HepG2 (cell line): Measurements from ENCODE around the gene P3H4. TPM values are rescaled to one million over a fixed set of nuclear protein-coding genes. Genes with fewer than 3 reads are reported as not detected.

Source experiments
- BCL3 ChIP-seq: sonication (generic); formaldehyde crosslinking; IDR thresholded peaks from 2 replicates; pipeline ENCODE4 v1.5.1; 2020; ENCODE audit warnings: mild to moderate bottlenecking, missing genetic modification reagents, moderate library complexity
- CREBL2 ChIP-seq: sonication (generic); formaldehyde crosslinking; IDR thresholded peaks from 2 replicates; pipeline ENCODE4 v1.8.1; 2023; ENCODE audit warnings: missing genetic modification reagents, mild to moderate bottlenecking, borderline replicate concordance
- HOXA9 ChIP-seq: sonication (generic); formaldehyde crosslinking; IDR thresholded peaks from 2 replicates; pipeline ENCODE4 v1.8.1; 2022; ENCODE audit warnings: missing genetic modification reagents, mild to moderate bottlenecking, moderate library complexity, borderline replicate concordance
- PLRG1 ChIP-seq: fragments of 450-650 bp; conservative IDR thresholded peaks from 2 replicates; pipeline ENCODE4 v1.6.1; 2016
- ZNF441 ChIP-seq: sonication (generic); formaldehyde crosslinking; IDR thresholded peaks from 2 replicates; pipeline ENCODE4 v1.7.0; 2021; ENCODE audit warnings: missing genetic modification reagents, borderline replicate concordance
- ZNF563 ChIP-seq: sonication (generic); formaldehyde crosslinking; IDR thresholded peaks from 2 replicates; pipeline ENCODE4 v1.8.0; 2022; ENCODE audit warnings: mild to moderate bottlenecking, moderate library complexity, missing genetic modification reagents
- ZNF609 ChIP-seq: sonication (generic); formaldehyde crosslinking; IDR thresholded peaks from 2 replicates; pipeline ENCODE4 v1.4.0; 2020; ENCODE audit warnings: mild to moderate bottlenecking, missing genetic modification reagents, borderline replicate concordance
- polyA plus RNA-seq, 8 experiments: library from polyadenylated mRNA; depleted of rRNA in 3 of 8; stranded (reverse) in 7 of 8; unstranded in 1 of 8; fragments of >200 nt; fragmentation: Illumina TruSeq in 4 of 8; extraction: Trizol in 4 of 8; gene quantifications; 2 replicates each; pipeline versions ENCODE4 v1.2.1 to v1.2.3, GENCODE V29; 2011 to 2016; ENCODE audit warnings: low read depth in 4 of 8, missing spikeins in 1 of 8, mixed read lengths in 1 of 8; ENCODE audit not compliant: insufficient read depth in 1 of 8
- total RNA-seq, 5 experiments: library from RNA; depleted of rRNA; stranded (reverse); fragments of >200 nt; fragmentation: Illumina TruSeq; extraction: Trizol; gene quantifications; 2 replicates each; pipeline ENCODE4 v1.2.3, GENCODE V29; 2016; ENCODE audit warnings: low read depth in 1 of 5
- TF ChIP-seq, protein P1 (sequence below): sonication (generic); formaldehyde crosslinking; IDR thresholded peaks from 2 replicates; pipeline ENCODE4 v1.4.0; 2020; ENCODE audit warnings: mild to moderate bottlenecking, missing genetic modification reagents
- TF ChIP-seq, protein P2 (sequence below): sonication (generic); formaldehyde crosslinking; IDR thresholded peaks from 2 replicates; pipeline ENCODE4 v1.5.1; 2020; ENCODE audit warnings: mild to moderate bottlenecking, missing genetic modification reagents, moderate library complexity
- TF ChIP-seq, protein P3 (sequence below): sonication (generic); formaldehyde crosslinking; IDR thresholded peaks from 2 replicates; pipeline ENCODE4 v1.4.0; 2020; ENCODE audit warnings: missing genetic modification reagents

Gene P3H4
- total and polyA plus RNA-seq, 2 of the 13 experiments (the other 11 are each of a cell fraction or from before 2014, with no cell fraction given): 37.1 to 50.6 TPM

DNA sequence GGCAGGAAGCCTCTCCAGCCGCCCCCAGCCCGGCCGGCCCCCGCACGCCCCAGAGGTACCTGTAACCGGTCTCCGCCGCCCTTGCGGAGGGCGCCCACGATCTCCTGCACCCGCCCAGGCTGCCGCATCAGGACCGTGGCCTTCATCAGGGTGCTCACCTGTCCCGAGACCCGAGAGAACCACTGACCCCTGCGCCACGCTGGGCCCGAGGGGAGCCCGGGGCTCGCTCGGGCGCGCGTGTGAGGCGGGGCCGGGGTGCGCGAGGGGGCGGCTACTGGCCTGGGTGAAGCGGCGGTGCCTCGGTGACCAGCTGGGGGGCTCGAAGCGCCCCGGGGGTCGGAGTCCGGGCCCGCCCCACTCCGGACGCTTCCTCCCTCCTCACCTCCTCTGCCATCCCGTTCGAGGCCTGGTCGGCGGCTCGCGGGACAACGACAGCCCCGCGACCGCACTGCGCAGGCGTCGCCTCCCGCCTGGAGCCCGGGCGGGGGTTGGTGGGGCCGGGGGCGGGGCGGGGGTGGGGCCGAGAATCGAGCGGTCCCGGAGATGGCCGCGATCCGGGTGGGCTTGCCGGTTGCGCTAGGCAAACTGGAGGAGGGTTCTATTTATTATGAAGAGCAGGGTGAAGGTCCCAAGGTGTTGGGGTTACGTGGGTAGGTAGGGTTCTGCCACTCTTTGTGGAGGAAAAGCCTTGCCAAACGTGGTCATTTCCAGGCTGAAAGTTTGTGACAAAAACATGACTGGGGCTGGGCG, 24.2 kb upstream of the P3H4 start, which contains the start of gene NT5C3B (continued):
- 0 out of 2 replicates have a peak, but pooled peaks have one; percentile 9 for TF ChIP-seq ZNF609
- peak; percentile 52; the same call in 1 of the 2 replicates for TF ChIP-seq ZNF441 (CRISPR knock-in tag)
- TF ChIP-seq PLRG1: no peak
- TF ChIP-seq CREBL2: 0 out of 2 replicates have a peak, but pooled peaks have one; percentile 36
- TF ChIP-seq, protein P1, sequence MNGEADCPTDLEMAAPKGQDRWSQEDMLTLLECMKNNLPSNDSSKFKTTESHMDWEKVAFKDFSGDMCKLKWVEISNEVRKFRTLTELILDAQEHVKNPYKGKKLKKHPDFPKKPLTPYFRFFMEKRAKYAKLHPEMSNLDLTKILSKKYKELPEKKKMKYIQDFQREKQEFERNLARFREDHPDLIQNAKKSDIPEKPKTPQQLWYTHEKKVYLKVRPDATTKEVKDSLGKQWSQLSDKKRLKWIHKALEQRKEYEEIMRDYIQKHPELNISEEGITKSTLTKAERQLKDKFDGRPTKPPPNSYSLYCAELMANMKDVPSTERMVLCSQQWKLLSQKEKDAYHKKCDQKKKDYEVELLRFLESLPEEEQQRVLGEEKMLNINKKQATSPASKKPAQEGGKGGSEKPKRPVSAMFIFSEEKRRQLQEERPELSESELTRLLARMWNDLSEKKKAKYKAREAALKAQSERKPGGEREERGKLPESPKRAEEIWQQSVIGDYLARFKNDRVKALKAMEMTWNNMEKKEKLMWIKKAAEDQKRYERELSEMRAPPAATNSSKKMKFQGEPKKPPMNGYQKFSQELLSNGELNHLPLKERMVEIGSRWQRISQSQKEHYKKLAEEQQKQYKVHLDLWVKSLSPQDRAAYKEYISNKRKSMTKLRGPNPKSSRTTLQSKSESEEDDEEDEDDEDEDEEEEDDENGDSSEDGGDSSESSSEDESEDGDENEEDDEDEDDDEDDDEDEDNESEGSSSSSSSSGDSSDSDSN (CRISPR knock-in tag): peak; percentile 60
- no peak; the same call in 1 of the 2 replicates for TF ChIP-seq HOXA9
- TF ChIP-seq BCL3: peak; percentile 66
- TF ChIP-seq ZNF563 (CRISPR knock-in tag): peak; percentile 83
- TF ChIP-seq, protein P2, sequence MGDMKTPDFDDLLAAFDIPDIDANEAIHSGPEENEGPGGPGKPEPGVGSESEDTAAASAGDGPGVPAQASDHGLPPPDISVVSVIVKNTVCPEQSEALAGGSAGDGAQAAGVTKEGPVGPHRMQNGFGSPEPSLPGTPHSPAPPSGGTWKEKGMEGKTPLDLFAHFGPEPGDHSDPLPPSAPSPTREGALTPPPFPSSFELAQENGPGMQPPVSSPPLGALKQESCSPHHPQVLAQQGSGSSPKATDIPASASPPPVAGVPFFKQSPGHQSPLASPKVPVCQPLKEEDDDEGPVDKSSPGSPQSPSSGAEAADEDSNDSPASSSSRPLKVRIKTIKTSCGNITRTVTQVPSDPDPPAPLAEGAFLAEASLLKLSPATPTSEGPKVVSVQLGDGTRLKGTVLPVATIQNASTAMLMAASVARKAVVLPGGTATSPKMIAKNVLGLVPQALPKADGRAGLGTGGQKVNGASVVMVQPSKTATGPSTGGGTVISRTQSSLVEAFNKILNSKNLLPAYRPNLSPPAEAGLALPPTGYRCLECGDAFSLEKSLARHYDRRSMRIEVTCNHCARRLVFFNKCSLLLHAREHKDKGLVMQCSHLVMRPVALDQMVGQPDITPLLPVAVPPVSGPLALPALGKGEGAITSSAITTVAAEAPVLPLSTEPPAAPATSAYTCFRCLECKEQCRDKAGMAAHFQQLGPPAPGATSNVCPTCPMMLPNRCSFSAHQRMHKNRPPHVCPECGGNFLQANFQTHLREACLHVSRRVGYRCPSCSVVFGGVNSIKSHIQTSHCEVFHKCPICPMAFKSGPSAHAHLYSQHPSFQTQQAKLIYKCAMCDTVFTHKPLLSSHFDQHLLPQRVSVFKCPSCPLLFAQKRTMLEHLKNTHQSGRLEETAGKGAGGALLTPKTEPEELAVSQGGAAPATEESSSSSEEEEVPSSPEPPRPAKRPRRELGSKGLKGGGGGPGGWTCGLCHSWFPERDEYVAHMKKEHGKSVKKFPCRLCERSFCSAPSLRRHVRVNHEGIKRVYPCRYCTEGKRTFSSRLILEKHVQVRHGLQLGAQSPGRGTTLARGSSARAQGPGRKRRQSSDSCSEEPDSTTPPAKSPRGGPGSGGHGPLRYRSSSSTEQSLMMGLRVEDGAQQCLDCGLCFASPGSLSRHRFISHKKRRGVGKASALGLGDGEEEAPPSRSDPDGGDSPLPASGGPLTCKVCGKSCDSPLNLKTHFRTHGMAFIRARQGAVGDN (CRISPR knock-in tag): peak; percentile 93
- TF ChIP-seq, protein P3, sequence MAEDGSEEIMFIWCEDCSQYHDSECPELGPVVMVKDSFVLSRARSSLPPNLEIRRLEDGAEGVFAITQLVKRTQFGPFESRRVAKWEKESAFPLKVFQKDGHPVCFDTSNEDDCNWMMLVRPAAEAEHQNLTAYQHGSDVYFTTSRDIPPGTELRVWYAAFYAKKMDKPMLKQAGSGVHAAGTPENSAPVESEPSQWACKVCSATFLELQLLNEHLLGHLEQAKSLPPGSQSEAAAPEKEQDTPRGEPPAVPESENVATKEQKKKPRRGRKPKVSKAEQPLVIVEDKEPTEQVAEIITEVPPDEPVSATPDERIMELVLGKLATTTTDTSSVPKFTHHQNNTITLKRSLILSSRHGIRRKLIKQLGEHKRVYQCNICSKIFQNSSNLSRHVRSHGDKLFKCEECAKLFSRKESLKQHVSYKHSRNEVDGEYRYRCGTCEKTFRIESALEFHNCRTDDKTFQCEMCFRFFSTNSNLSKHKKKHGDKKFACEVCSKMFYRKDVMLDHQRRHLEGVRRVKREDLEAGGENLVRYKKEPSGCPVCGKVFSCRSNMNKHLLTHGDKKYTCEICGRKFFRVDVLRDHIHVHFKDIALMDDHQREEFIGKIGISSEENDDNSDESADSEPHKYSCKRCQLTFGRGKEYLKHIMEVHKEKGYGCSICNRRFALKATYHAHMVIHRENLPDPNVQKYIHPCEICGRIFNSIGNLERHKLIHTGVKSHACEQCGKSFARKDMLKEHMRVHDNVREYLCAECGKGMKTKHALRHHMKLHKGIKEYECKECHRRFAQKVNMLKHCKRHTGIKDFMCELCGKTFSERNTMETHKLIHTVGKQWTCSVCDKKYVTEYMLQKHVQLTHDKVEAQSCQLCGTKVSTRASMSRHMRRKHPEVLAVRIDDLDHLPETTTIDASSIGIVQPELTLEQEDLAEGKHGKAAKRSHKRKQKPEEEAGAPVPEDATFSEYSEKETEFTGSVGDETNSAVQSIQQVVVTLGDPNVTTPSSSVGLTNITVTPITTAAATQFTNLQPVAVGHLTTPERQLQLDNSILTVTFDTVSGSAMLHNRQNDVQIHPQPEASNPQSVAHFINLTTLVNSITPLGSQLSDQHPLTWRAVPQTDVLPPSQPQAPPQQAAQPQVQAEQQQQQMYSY (CRISPR knock-in tag): no peak
